UCSD-AML1 (cell line): ENCODE data around the gene CLIP2.
A peak's percentile ranks its signal among the peaks of the same experiment; 100 is the strongest.
"Not testable (repeated sequence)": the region's sequence is repeated elsewhere in the genome, so short reads cannot be mapped to it uniquely, and the experiment has no call there.

Experiments used
- DNase-seq: peaks from one replicate; lab custom pipeline; 2025; ENCODE audit not compliant: unreplicated experiment; lab: John Stamatoyannopoulos, UW

The CLIP2 gene

GRCh38 chr7:74428023-74428422 lies 138.8 kb downstream of the CLIP2 start:
- DNase-seq, result no peak

DNA sequence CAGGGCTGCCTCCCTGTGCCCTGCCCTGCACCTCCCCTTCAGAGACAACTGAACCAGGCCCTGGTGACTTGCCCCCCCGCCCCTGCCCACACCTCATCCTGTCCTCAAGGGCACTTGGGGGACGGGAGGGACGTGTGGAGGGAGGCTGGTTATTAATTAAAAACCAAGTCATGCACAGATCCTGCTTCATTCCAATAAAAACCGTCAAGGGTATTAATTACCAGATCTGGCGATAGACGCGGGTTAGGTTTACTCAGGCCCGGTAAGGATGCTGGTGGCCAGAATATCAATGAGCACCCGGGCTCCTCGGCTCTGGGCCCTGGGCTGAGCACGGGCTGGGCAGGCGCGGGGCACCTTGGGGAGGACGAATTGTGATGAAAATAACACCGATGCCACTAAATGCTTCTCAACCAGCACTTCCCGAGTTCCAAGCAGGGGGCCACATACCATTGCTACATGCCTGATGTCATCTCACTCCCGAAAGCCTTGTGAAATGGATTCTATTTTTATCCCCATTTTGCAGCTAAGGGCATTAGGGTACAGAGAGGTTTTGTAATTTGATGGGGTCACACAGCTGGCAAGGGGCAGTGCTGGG lies 140.0 kb downstream of the CLIP2 start:
- DNase-seq, result no peak

- DNase-seq, result not testable (repeated sequence)
These were observed 141.2 kb downstream of the CLIP2 start for GRCh38 chr7:74430409-74430808.

DNA sequence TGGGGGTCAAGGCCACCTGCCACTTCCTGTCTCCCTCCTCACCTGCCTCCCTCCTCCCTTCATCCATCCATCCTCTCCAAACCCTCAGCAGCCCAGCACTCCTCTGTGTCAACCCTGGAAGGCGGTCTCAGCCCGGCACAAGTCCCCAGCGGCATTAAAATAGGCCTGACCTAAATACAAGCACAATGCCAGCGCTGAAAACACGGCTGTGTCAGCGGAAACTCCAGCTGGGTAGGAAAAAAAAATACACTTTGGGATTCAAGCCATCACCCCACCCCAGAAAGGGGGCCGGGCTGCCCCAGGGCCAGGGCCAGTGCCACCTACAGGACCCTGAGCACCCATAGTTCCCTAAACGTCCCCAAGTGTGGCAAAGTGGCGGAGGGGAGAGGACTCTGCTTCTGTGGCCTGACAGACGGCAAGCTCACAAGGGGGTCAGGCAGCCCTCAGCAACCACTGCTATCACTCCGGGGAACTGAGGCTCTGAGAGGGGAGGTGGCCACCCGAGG lies 141.8 kb downstream of the CLIP2 start:
- DNase-seq, result no peak

DNA sequence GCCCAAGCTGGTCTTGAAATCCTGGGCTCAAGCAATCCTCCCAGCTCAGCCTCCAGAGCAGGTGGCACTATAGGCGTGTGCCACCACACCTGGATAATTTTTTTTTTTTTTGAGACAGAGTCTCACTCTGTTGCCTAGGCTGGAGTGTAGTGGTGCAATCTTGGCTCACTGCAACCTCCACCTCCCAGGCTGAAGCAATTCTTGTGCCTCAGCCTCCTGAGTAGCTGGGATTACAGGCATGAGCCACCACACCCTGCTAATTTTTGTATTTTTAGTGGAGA lies 148.0 kb downstream of the CLIP2 start:
- DNase-seq, result not testable (repeated sequence)

GRCh38 chr7:74438327-74438726 lies 149.1 kb downstream of the CLIP2 start:
- DNase-seq, result no peak

DNA sequence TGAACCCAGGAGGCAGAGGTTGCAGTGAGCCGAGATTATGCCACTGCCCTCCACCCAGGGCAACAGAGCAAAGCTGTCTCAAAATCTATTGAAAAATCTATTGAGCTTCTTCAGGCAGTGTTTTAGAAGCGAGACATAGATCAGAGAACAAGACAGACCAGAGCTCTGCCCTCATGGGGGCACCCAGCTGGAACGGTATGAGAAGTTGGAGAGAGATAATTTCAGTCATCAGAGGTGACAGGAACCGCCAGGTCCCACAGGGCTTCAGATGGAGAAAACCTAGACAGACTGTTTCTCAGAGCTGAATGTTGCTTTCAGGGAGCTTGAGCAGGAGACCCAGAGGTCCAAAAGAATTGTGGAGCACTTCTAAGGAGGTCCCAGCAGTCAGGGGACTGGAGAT lies 150.3 kb downstream of the CLIP2 start:
- DNase-seq, result no peak

DNA sequence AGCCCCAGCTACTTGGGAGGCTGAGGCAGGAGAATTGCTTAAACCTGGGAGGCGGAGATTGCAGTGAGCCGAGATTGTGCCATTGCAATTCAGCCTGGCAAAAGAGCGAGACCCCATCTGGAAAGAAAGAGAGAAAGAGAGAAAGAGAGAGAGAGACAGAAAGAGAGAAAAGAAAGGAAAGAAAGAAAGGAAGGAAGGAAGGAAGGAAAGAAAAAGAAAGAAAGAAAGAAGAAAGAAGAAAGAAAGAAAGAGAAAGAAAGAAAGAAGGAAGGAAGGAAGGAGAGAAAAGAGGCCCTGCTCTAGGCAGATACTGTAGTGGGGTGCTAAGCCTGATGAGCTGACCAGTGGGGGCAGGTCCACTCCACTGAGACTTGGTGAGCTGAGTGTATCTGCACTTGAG lies 150.9 kb downstream of the CLIP2 start:
- DNase-seq, result not testable (repeated sequence)

GRCh38 chr7:74441801-74442200 lies 152.6 kb downstream of the CLIP2 start:
- no peak for DNase-seq

DNA sequence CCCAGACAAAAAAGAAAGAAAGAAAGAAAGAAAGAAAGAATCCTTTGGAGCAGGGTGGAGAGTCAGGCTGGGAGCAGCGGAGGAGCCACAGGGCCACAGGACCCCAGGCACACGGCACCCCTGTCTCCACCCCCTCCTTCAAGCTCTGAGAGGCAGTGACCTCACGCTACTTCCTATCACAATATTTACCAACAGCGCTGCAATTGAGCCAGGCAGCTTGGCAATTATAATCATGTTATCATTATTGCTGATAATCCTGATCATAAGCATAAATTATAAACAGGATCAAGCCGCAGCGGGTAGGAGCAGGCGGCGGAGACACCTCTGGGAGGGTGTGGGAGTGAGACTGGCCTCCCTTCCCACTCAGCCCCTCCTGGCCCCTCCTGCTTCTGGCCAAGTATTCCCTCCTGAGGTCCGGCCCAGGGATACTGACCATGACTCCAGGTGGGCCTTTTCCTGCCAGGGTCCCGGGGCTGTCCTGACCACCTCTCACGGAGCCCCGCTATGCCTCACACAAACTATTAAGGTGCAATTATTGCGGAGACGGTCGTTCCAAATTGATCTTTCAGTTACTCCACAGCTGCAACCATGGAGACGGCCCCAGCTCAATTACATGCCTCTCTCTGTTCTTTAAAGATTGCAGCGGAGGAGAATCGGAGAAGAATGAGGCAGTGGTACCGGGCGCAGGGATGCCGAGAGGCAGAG lies 154.5 kb downstream of the CLIP2 start:
- no peak for DNase-seq

- DNase-seq, result no peak
These were observed 159.9 kb downstream of the CLIP2 start for GRCh38 chr7:74449144-74449543.

- peak; percentile 18 for DNase-seq
These were observed 160.7 kb downstream of the CLIP2 start for GRCh38 chr7:74449809-74450397.

GRCh38 chr7:74452748-74453321 lies 163.6 kb downstream of the CLIP2 start:
- DNase-seq, result no peak

DNA sequence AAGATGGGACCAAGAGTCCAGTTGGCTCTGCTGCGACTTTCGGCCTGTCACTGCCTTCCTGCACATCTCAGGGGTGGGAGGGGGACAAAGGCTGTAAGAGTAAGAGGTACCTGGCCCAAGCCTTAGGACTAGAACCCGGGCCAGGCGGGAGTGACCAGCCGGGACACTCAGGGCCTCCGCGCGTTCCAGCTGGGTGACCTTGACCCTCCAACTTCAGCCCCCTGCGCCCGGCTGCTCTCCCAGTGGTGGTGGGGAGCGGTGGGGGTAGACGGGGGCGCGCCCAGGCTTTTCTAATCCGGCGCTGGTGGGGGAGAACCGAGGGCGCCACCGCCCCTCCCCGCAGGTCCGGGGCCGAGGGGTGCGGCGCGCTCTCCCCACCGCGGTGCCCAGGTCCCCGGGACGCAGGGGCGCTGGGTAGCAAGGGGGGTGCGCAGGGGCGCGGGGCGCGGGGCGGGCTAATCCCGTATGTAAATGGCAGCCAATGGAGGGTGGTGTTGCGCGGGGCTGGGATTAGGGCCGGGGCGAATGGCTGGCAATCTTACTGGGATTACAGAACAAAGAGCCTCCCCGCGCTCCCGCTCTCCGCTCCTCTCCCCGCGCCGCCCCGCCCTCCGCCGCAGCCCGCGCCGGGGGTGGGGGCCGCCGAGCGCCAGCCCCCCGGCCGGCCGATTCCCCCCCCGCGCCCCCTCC lies 164.3 kb downstream of the CLIP2 start, which contains the start of gene GTF2IRD1:
GTF2IRD1 (plus strand) TSS at position 585 of the 690 bp plus-strand sequence. CDS start 54,175 bp downstream, outside the sequence.
- peak; percentile 40 for DNase-seq

DNA sequence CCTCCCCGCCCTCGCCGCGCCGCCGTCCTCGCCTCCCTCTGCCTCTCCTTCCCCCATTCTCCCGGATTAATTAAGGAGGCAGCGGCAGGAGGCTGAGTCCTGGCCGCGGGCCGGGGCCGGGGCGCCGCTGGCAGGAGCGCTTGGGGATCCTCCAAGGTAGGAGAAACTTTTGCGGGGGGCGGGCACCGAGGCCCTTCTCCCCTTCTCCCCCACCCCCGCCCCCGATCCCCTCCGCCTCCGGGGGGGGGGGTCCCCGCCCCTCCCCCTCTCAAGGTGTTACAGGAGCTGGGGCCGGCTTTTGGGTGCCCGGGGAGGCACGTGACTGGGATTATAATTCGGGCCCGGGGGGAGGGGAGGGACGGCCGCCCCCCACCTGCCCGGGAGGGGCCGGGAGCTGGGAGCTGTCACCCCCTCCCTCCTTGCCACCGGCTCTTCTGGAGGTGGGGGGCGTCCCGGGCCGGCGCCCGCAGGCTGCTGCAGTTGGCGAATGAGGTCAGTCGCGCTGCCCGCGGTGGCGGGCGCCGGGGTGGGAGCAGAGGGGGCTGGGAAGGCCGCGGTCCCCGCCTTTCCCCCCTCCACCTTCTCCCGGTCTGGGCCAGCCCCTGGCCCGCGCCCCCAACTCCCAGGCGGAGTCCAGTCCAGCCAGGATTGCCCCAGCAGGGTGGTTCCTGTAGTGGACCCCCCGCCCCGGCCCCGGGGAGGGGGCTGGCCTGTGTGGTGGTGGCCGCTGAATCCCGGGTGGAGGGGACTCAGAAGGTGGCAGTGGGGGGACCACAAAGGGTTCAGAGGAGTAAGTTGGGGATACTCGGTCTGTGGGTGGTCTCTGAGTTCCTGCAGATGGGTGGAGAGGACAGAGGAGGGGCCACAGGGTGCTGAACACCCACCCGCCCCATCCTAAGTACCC lies 165.1 kb downstream of the CLIP2 start:
- DNase-seq, result no peak

- DNase-seq, result no peak
These were observed 165.7 kb downstream of the CLIP2 start for GRCh38 chr7:74454925-74455288.

GRCh38 chr7:74455291-74455804 lies 166.1 kb downstream of the CLIP2 start:
- DNase-seq, result no peak
